HepG2 (cell line): ENCODE data around the gene PPP1R13B. TPM values are rescaled to one million over a fixed set of nuclear protein-coding genes. Genes with fewer than 3 reads are reported as not detected.

ENCODE experiments used
- AHDC1 ChIP-seq: sonication (generic); formaldehyde crosslinking; IDR thresholded peaks from 2 replicates; pipeline ENCODE4 v1.5.1; 2020; ENCODE audit warnings: mild to moderate bottlenecking, missing genetic modification reagents, borderline replicate concordance
- GATAD2A ChIP-seq: IDR thresholded peaks from 2 replicates; pipeline ENCODE4 v1.6.1; 2016
- MEIS1 ChIP-seq: sonication (generic); formaldehyde crosslinking; IDR thresholded peaks from 2 replicates; pipeline ENCODE4 v1.9.0; 2021; ENCODE audit warnings: mild to moderate bottlenecking, missing genetic modification reagents, moderate library complexity, borderline replicate concordance
- SIN3B ChIP-seq: fragments of 150-350 bp; IDR thresholded peaks from 2 replicates; pipeline ENCODE4 v1.6.1; 2014; ENCODE audit warnings: low read length
- SP1 ChIP-seq, 2 experiments: fragments of 450-650 bp in 1 of 2; sonication (generic) in 1 of 2; formaldehyde crosslinking in 1 of 2; IDR thresholded peaks; 2 replicates each; pipeline versions ENCODE4 v1.4.0 to v1.6.1; 2016 to 2020; ENCODE audit warnings: missing genetic modification reagents in 1 of 2
- UBTF ChIP-seq: sonication (generic); formaldehyde crosslinking; IDR thresholded peaks from 2 replicates; pipeline ENCODE4 v1.4.0; 2020; ENCODE audit warnings: mild to moderate bottlenecking, missing genetic modification reagents
- ZNF629 ChIP-seq: sonication (generic); formaldehyde crosslinking; conservative IDR thresholded peaks from 2 replicates; pipeline ENCODE4 v1.5.0; 2020; ENCODE audit warnings: missing genetic modification reagents
- ZNF781 ChIP-seq: sonication (generic); formaldehyde crosslinking; IDR thresholded peaks from 2 replicates; pipeline ENCODE4 v1.5.1; 2020; ENCODE audit warnings: borderline replicate concordance, mild to moderate bottlenecking, missing genetic modification reagents; ENCODE audit errors: not compliant biosample characterization
- ZSCAN25 ChIP-seq: sonication (generic); formaldehyde crosslinking; IDR thresholded peaks from 2 replicates; pipeline ENCODE4 v1.8.0; 2022; ENCODE audit warnings: mild to moderate bottlenecking, missing genetic modification reagents
- polyA plus RNA-seq, 8 experiments: library from polyadenylated mRNA; depleted of rRNA in 3 of 8; stranded (reverse) in 7 of 8; unstranded in 1 of 8; fragments of >200 nt; fragmentation: Illumina TruSeq in 4 of 8; extraction: Trizol in 4 of 8; gene quantifications; 2 replicates each; pipeline versions ENCODE4 v1.2.1 to v1.2.3, GENCODE V29; 2011 to 2016; ENCODE audit warnings: low read depth in 4 of 8, missing spikeins in 1 of 8, mixed read lengths in 1 of 8; ENCODE audit not compliant: insufficient read depth in 1 of 8
- total RNA-seq, 5 experiments: library from RNA; depleted of rRNA; stranded (reverse); fragments of >200 nt; fragmentation: Illumina TruSeq; extraction: Trizol; gene quantifications; 2 replicates each; pipeline ENCODE4 v1.2.3, GENCODE V29; 2016; ENCODE audit warnings: low read depth in 1 of 5
- TF ChIP-seq, protein P1 (sequence below): sonication (generic); formaldehyde crosslinking; IDR thresholded peaks from 2 replicates; pipeline ENCODE4 v1.8.1; 2023; ENCODE audit warnings: mild to moderate bottlenecking, missing genetic modification reagents

The PPP1R13B gene
- total and polyA plus RNA-seq, 2 of the 13 experiments (the other 11 are each of a cell fraction or from before 2014, with no cell fraction given), result 4.6 to 9.4 TPM

GRCh38 chr14:103889313-103890051 is 42.1 kb upstream of the PPP1R13B start (continued):
- peak; percentile 58 for TF ChIP-seq UBTF
- no peak; the same call in 1 of the 2 replicates for TF ChIP-seq GATAD2A (CRISPR knock-in tag)
- TF ChIP-seq ZNF781 (CRISPR knock-in tag), result no peak
- TF ChIP-seq, protein P1, sequence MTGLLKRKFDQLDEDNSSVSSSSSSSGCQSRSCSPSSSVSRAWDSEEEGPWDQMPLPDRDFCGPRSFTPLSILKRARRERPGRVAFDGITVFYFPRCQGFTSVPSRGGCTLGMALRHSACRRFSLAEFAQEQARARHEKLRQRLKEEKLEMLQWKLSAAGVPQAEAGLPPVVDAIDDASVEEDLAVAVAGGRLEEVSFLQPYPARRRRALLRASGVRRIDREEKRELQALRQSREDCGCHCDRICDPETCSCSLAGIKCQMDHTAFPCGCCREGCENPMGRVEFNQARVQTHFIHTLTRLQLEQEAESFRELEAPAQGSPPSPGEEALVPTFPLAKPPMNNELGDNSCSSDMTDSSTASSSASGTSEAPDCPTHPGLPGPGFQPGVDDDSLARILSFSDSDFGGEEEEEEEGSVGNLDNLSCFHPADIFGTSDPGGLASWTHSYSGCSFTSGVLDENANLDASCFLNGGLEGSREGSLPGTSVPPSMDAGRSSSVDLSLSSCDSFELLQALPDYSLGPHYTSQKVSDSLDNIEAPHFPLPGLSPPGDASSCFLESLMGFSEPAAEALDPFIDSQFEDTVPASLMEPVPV (CRISPR knock-in tag), result peak; percentile 49; the same call in 1 of the 2 replicates
- TF ChIP-seq SP1 (IDR thresholded peaks at IDR 0.05), result no peak
- TF ChIP-seq SP1 (CRISPR knock-in tag; IDR thresholded peaks at IDR 0.05), result peak; percentile 56; the same call in 1 of the 2 replicates
- TF ChIP-seq MEIS1 (CRISPR knock-in tag), result peak; percentile 76; the same call in 1 of the 2 replicates
- peak; percentile 44; the same call in 1 of the 2 replicates for TF ChIP-seq ZNF629 (CRISPR knock-in tag)
- no peak for TF ChIP-seq AHDC1 (CRISPR knock-in tag)
- TF ChIP-seq SIN3B, result no peak
- no peak for TF ChIP-seq ZSCAN25 (CRISPR knock-in tag)
